Activated CD4-positive, alpha-beta T cell treated with anti-CD3 and anti-CD28 coated beads for 48 hours (primary cell): ENCODE data around the gene MRGPRF.
A peak's percentile ranks its signal among the peaks of the same experiment; 100 is the strongest.
"Not testable (repeated sequence)": the region's sequence is repeated elsewhere in the genome, so short reads cannot be mapped to it uniquely, and the experiment has no call there.

Source experiments
- DNase-seq: peaks from one replicate; pipeline ENCODE4 v3.0.0-alpha.2; 2020

The MRGPRF gene

DNA sequence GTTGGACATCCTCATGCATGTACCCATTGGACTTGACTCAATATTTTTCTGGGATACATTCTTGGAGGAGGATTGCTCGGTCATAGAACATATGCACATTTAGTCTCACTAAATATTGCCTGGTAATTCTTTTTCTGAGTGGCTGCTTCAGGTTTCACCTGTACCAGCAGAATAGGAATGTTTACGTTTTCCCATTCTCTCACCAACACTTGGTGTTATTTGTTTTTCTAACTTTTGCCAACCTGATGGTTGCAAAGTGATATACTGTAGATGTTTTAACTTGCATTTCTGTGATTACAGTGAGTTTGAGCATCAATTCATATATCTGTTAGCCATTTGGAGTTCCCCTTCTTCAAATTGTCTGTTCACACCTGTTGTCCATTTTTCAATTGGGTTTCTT is 30.9 kb downstream of the MRGPRF start:
- no peak for DNase-seq

DNA sequence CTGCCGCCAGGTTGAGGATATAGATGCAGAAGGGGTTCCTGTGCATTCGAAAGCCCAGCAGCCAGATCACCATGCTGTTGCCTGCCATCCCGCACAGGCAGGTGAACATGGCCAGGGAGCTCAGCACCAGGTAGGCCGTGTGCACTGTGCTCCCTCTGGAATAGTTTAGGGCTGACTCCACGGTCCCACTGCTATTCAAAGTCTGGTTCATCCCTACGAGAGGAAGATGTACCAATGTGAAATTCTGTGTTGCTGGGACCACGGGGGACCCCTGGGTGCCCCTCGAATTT is 32.3 kb downstream of the MRGPRF start, which contains the start of gene MRGPRD:
MRGPRD (minus strand) TSS at position 211 of the 290 bp plus-strand sequence; CDS start at position 211, 0 bp downstream.
- DNase-seq = no peak

DNA sequence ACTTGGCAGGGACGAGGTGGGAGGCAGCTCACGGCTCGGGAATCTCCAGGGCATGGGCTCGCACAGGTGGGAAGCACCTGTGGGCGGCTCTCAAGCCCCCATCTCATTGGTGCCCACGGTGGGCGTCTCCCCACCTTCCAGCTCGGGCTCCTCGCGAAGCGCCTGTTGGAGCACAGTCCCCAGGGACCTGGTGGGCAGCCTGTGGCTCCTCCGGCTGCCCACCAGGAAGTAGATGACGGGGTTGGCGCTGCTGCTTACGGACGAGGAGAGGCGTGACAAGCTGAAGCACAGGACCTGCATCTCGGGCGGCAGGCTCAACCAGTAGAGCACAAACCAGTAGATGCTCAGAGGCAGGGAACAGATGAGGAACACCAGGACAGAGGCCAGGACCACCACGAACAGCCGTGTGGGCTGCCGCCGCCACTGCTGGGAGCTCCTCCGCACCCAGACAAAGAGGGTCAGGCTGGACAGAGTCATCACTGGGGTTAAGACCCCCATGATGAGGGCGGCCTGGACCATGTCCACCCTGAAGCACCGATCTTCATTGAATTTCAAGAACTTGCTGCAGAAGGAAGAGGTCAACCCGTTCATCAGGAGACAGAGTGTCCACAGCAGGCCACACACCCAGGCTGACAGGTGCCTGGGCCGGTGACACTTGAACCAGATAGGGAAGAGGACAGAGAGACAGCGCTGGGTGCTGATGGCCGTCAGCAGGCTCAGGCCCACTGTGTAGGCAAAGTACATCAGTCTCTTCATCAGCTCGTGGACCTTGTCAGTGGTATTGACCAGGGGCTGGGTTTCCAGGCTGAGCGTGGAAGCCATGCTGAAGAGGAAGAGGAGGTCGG is 32.9 kb downstream of the MRGPRF start:
- no peak for DNase-seq

DNA sequence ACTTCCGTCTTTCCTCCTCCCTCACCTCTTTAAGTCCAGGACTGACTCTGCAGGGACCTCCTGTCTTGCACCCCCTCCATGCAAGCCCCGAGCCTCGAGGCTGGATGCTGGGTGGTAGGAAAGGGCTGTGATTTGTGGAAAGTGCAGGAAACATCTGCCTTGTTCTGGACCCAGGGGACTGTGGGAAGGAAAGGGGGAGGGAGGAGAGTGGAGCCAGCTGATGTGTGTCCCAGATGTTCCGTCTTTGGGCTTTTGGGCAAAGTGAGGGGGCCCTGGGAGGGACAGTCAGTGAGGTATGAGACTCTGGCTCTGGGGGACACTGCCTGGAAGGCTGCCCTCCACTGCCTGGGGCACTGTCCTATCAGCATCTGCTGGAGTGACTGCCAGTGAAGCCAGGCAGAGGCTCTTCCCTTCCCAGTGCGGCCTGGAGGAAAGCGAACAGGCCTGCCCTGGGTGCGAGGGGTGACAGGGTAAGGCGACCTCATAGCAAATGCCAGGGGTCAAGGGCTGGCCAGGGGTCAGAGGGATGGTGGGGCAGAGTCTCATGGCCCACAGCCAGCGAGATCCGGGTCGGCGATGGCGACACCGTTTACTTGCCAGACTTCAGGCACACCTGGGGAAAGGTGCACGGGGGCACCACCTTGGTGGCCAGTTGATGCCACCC is 34.0 kb downstream of the MRGPRF start:
- DNase-seq = no peak

DNA sequence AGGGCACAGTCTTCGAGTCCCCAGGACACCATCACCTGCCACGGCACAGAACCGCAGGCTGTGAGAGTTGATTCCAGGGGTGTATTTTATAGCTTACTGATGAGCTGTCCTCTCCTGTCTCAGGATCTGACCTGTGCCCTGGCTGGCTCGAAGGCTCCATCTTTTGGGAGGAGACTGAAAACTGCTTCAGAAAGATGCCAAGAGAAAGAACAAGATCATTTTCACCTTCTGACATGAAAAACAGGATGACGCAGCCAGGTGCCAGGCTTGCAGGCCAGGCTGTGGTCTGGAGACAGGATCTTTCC is 34.5 kb downstream of the MRGPRF start:
- DNase-seq = no peak

DNA sequence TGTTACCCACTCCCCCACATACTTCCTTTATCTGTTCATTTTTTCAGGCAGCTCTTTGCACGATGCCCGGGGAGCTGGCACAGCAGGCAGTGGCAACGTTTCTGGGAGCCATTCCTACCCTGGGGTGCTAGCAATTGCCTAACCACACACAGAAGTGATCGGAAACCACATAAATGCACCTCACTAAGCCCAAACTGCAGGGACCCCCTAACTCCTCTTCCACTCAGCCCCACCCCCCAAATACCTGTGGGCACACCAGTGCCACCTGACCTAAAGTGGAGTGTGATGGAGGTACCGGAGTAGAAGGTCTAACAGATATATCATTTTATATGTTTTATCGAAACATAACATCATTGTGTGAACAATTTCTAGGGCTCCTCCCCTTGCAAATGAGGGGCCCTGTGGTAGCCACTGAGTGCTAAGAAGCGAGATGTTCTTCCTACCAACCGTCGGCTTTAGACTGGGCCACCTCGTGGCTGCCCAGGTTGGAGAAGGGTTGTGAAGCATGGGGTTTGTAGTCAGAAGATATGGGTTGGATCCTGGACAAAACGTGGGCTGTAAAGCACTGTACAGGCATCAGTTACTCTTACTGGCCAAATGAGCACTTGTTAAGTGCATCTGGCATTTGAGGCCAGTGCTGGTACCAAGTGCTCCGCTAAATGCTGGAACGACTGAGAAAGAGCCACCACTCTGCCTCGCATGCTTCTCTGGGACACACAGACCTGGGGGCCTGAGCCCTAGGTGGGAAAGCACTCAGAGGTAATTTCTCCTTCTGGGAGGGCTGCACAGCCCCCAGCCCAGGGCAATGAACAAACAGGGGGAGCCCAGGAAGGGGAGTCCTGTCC is 35.0 kb downstream of the MRGPRF start:
- no peak for DNase-seq

DNA sequence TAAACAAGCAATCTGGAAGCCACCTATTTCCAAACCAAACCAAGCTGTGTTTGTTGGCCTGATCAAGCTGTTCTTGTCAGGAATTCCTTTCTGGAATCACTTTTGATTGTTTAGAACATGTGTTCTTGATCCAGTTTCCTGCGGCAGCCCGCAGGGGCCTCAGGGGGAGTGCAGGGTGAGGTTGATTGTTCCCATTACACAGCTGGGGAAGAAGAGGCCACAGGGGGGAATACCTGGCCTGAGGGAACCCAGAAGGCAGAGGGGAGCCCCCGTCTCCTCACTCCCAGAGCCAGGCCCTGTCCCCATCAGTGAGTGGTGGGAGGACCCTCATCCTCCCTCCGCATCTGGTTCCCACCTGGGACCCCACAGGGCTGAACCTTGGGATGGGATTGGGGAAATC is 36.5 kb downstream of the MRGPRF start:
- DNase-seq = no peak

DNA sequence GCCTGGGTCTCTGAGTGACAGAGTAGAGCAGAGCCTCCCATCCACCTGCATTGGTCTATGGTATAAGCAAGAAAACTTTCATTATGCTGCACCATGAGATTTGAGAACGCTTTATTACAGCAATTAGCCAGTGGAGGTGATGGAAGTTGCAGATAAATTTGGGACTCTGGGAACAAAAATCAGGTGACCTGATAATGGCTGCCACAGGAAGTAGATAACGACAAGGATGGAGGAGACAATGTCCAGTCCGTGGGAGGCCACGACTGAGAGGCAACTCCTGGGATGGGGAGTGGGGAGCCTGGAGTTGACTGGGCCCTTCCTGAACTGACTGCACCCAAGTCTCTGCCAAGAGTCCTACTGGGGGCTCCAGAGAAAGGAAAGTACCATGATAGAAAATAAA is 37.0 kb downstream of the MRGPRF start:
- DNase-seq = no peak

DNA sequence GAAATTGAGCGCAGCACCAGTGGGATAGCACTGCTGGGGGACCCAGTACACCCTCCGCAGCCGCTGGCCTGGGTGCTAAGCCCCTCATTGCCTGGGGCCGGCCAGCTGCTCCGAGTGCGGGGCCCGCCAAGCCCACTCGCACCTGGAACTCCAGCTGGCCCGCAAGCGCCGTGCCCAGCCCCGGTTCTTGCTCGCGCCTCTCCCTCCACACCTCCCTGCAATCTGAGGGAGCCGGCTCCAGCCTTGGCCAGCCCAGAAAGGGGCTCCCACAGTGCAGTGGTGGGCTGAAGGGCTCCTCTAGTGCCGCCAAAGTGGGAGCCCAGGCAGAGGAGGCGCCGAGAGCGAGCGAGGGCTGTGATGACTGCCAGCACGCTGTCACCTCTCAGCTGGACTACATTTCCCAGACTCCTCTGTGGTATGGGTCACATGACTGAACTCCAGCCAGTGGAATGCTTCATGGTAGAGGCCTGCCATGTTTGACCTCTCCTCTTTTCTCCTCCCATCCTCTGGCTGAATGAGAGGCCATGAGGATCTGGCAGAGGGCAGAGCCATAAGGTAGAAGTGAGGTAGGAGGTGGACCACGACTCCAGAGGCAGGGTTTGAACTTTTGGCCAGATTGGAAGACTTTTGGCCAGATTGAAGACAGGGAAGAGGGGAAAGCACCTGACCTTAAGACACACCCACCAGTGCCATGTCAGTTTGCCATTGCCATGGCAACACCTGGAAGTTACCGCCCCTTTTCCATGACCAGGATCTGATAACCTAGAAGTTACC is 38.4 kb downstream of the MRGPRF start:
- DNase-seq = peak; percentile 40

DNA sequence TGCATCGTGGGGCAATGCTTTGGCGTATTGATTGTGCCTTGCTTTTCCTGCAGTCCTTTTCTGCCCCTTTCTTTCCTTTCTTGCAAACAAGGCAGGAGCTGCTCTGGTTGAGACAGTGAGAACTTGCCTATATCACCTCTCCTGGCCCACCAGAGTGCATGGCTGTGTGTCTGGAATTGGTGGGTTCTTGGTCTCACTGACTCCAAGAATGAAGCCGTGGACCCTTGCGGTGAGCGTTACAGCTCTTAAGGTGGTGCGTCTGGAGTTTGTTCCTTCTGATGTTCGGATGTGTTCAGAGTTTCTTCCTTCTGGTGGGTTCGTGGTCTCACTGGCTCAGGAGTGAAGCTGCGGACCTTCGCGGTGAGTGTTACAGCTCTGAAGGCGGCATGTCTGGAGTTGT is 39.3 kb downstream of the MRGPRF start:
- not testable (repeated sequence) for DNase-seq

DNA sequence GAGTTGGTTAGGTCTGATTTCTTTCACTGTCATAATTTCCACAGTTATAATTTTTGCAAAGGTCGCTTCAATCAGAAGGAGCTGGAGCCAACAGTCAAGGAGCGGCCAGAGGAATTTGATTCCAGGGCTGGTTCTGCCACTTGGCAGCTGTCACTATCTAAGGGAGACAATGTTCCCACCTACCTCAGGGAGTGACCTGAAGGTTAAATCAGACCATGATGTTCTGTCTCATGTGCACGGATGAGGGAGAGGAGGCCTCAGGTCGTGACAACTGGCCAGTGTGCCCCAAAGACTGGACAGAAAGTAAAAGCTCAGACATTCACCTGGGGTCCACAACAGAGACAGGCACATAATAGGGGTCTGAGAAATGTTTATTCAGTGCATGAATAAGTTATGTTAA is 39.8 kb downstream of the MRGPRF start:
- DNase-seq = no peak

DNA sequence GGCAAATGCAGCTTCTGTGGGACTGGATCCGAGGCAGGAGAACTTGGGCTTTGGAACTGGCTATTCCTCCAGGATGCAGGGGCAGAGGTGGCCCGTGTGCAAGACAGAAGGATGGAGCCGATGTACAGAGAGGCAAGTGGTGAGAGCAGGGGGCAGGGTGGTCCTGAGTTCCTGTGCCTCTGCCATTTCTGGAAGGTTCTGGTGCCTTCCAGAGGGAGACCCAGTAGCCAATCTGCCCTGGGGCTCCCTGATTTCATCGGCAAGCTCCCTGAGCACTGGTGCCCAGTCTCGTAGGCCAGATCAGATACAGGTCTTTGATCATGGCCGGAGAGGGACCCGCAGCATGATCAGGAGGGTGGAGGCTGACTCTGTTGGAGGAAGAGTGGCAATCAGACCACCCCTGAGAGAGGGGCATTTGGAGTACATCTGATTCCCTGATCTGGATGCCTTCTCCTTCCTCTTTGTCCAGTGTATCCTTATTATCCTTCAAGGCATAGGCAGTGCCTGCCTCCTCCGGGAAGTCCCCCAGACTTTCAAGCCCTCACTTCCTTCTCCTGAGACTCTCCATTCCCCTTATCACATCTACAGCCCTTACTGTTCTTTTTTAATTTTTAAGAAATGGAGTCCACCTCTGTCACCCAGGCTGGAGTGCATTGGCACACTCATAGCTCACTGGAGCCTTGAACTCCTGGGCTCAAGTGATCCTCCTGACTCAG is 42.0 kb downstream of the MRGPRF start:
- DNase-seq = no peak

DNA sequence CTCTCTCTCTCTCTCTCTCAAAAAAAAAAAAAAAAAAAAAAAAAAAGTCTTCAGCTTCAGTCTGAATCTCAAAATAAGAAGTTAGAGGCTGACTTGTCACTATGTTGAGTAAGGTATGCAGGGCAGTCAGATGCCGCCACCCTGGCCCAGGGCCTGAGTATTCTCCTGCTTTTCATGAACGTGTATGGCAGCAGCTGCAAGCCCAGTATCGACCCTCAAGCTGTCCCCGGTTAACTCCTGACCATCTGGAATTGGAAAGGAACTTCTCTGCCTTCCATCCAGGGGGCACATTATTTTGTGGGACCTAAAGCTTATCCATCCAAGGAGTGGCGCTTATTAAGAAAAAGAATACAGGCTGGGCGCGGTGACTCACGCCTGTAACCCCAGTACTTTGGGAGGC is 43.7 kb downstream of the MRGPRF start:
- no peak for DNase-seq

DNA sequence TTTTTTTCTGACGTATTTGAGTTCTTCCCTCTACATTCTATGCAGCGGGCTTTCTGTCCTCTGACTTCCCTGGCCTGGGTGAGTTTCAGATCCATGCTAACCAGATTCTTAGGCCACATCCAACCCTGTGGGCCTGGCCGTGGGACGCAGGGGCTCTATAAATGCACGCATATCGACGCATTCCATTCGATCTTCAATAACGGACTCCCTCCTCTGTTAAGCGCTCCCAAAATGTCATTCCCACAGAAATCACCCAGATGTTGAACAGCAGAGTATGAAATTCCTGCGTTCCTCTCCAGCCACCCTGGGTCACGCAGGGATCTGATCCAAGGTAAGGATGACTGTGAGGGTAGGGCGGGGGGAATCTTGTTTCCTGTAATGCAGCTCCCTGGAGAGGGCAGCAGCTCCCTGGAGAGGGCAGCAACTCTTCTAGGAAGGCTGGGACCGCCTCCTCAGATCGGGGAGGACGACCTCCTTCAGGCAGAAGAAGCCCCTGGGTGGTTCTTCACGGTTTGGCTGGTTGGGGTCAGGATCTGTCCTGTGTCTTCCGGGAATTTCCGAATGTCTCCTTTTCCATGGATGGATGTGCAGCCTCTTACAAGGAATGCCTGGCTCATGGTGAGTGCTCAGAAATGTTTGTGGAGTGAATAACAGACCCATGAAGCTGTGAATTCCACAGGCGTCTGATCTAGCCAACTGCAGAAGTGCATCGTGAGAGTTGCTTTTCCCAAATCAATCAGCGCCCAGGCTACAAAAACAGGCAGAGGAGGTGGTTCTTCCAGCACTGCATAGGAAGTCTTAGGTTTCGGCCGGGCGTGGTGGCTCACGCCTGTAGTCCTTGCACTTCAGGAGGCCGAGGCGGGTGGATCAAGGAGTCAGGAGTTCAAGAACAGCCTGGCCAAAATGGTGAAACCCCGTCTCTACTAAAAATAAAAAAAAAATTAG is 44.5 kb downstream of the MRGPRF start:
- DNase-seq = no peak

DNA sequence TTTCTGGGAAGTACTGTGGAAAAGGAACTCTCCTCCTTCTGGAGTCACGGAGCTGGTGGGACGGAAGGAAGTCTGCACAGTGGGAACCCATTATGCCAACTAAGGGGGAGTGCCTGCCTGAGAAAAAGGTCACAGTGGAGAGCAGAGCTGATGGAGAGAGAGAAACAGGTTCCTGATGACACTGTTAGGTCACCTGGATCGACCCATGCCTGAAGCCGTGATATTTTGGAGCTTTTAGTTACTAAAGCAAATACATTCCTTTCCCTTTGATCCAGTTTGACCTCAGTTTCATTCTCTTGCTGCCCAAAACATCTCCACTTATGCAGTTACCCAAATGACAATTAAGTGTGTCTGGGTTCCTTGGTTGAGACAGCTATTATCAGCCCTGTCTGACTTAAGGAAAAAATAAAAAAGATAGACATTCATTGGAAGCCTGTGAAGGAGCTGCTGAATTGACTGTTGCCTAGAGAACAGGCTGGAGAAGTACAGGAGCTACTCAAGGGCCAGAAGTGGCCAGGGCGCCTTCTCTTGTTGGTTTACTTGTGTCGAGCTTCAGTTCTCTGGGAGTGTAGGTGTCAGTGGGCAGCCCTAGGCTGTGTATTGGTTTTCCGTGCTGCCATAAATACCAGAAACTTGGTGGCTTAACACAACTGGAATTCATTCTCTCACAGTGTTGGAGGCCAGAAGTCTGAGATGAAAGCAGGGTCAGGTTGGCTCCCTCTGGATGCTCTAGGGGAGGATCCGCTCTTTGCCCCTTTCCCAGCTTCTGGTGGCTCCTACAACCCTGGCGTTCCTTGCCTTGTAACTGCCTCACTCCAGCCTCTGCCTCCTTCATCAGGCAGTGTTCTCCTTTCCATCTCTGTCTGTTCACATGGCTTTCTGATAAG is 45.9 kb downstream of the MRGPRF start:
- DNase-seq = no peak

DNA sequence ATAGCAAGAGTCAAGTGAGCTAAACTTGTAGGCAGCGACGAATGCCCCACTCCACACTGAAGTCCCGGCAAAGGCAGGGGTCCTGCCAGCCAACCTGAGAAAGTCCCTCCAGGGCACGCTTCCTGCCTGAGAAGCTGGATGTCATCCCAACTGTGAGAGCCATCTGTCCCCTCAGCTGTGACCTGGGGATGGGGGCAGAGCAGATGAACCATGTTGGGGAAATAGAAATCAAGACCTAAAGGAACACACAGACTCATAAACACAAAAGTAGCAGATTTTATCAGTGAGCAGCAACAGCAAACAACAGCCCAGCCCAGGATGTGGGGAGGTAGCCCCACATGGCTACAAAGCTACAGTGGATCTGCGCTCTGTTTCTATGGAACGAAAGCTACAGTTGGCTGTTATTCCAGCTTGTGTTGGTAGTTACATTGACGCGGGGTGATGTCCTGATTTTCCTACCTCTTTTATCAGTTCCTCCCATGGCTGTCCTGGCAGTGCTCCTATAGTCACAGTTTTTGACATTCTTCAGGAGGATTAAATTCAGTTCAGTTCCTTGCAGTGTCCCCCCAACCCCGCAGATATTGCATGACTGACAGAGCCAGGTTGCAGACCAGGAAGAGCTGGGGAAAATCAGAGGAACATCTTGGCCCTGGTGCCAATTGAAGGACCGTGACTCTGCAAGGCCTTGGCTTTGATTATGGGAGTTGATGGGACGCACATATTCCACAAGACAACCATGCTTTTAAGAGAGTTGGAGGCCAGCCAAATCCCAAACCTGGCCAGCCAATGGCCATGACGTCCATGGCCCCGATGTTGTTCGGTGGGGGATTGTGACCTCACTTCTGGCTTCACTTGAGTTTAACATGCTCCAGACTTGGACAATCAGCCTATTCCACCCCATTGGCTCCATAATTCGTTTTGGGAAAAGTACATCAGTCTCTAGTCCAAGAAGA is 46.9 kb downstream of the MRGPRF start:
- no peak for DNase-seq

DNA sequence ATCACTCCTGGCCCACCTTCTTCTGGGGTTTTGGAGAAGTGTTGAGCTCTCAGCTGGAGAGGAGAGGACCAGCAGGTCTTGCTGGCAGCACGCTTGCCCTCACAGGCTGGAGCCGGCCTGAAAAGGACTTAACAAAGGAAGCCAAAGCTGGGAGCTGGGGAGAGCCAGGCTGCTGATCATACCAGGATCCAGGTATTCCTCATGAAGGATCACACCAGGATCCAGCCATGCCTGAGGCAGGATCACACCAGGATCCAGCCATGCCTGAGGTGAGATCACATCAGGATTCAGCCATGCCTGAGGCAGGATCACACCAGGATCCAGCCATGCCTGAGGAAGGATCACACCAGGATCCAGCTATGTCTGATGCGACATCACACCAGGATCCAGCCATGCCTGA is 49.3 kb downstream of the MRGPRF start:
- DNase-seq = no peak

DNA sequence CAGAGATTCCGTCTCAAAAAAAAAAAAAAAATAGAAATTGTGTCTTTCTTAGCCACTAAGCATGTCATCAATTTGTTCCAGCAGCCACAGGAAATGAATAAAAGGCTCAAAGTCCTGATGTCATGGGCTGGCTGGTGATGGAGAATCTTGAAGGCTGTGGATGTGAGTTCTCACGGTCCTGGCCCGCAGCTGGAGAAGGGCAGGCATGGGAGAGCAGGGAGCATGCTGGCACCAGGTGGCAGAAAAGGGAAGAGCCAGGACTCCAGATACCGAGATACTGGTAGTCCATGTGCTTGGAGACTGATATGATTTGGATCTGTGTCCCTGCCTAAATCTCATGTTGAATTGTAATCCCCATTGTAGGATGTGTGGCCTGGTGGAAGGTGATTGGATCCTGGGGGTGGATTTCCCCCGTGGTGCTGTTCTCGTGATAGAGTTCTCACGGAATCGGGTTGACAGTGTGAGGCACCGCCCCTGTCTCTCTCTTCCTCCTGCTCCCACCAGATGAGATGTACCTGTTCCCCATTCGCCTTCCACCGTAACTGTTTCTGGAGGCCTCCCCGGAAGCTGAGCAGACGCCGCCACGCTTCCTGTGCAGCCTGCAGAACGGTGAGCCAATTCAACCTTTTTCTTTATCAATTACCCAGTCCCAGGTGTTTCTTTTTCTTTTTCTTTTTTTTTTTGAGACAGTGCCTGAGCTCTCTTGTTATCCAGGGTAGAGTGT is 50.4 kb downstream of the MRGPRF start:
- DNase-seq = peak; percentile 11
